ENCODE results near the gene ANKRD27.
A peak's percentile ranks its signal among the peaks of the same experiment; 100 is the strongest.
"Not testable (repeated sequence)": the region's sequence is repeated elsewhere in the genome, so short reads cannot be mapped to it uniquely, and the experiment has no call there.

The ANKRD27 gene

DNA sequence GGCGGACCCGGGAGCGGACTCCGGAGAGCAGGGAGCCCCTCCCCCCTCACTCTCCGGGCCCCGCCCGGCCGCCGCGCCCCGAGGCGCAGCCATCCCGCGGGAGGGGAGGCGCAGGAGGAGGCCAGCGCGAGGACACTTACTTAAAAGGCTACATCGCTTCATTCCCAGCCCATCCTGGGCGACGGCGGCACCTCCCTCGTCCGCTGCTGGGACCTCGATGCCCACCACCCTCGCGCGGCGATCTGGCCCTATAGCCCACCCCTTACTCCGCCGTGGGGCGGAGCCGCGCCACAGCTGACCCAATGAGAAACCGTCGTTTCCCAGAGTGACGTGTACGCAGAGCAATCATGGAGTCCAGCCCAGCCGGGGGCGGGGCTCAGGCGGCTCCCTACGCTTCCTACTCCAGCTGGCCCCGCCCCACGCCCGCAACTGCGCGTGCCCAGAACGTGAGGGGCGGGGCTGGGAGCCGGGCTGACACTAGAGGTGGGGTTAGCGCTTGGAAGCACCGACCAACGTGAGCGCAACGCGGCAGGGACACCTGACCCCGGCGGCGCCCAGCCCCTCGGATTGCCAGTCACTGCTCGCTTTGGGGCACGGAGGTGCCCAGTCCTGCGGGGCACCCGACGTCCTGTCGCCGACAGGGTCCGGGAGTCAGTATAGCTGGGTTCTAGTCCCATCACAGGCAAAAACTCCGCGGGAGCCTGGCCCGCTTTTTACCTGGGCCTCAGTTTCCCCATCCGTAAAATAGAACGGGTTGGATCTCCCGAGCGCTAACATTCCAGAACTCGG is at the start of gene ANKRD27:
TSS of gene ANKRD27 (minus strand) at position 250 of the 789 bp plus-strand sequence. CDS start 16,165 bp downstream, outside the sequence.
- FAIRE-seq (peak; percentile 95), DNase-seq (ENCODE audit: extremely low spot score, insufficient read length, low read depth) (peak; percentile 98)

DNA sequence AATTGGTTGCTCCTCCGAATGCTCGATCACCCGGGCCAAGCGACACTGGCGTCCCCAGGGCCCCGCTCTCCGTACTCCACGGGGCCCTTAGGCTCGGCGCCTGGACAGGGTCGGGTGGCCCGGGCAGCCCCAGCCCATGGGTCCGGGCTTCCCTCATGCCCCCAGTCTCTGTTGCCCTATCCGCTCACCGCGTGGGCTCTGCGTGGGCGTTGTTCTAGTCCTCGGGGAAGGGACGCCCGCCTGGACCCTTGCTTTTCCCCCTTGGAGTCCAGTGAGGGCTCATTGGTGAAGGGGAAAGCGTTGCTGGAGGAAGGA is 45.9 kb upstream of the ANKRD27 start:
- DNase-seq (ENCODE audit: extremely low spot score, insufficient read length, low read depth) (no peak), FAIRE-seq (no peak)

DNA sequence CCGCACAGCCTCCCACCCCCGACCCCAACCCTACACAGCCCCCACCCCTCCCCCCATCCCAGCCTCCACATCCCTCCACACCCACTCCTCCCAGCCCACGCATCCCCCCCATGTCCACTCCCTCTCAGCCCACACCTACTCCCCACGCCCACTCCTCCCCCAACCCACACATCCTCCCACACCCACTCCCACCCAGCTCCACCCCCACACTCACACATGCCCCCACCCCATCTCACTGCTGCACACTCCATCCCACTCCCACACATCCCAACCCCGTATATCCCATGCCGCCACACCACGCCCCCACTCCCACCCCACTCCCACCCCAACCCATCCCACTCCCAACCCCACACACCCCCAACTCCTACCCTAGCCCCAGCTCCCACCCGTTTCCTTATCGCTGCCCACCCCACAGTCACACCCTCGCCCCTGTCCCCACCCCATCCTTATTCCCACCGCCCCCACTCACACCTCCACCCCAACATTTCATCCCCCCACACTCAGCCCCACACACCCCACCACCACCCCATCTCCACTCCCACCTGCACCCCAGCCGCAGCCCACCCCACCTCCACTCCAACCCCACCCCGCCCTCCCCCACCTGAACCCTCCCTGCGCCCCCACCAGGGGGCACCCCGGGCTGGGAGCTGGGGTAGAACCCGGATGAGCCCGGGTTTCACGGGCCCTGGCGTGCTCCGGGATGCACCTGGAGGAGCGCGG is 45.4 kb upstream of the ANKRD27 start:
- DNase-seq (ENCODE audit: extremely low spot score, insufficient read length, low read depth), result no peak
- no peak for FAIRE-seq

DNA sequence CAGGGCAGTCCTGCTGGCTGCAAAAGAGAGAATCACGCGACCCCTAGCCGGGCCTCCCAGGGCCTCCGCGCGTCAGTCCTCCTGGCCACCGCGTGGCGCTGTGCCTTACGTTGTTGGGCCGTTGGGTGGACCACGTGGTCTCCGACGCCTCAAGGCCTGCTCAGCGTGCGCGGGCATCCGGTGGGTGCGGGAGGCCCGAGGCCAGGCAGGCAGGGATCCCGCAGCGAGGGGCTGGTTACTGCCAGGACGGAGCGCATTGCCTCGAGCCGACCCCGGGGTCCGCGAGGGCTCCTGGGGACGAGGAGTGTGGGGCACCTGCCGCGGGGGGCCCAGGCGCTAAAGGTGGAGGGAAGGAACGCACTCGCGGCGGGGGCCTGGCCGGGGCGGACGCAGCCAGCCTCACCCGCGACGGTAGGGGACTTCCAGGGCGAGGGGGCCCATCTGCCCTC is 44.7 kb upstream of the ANKRD27 start, which contains the start of gene TDRD12:
TSS of gene TDRD12 (plus strand) at position 157 of the 449 bp plus-strand sequence. CDS start 306 bp downstream, outside the sequence.
- FAIRE-seq, result no peak
- DNase-seq (ENCODE audit: extremely low spot score, insufficient read length, low read depth), result no peak

DNA sequence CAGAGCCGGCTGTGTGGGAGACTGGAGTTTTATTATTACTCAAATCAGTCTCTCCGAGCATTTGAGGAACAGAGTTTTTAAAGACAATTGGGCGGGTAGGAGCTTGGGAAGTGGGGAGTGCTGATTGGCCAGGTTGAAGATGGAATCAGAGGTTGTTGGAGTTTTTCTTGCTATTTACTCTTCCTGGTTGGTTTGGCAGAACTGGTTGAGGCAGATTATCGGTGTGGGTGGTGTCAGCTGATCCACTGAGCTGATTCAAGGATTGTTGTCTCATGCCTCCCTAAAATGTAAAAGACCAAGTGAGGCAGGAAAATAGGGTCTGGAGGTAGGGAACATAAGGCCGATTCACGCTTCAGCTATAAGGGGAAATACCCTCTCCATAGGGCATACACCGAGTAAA is 43.3 kb upstream of the ANKRD27 start:
- DNase-seq (ENCODE audit: extremely low spot score, insufficient read length, low read depth), result no peak
- no peak for FAIRE-seq

DNA sequence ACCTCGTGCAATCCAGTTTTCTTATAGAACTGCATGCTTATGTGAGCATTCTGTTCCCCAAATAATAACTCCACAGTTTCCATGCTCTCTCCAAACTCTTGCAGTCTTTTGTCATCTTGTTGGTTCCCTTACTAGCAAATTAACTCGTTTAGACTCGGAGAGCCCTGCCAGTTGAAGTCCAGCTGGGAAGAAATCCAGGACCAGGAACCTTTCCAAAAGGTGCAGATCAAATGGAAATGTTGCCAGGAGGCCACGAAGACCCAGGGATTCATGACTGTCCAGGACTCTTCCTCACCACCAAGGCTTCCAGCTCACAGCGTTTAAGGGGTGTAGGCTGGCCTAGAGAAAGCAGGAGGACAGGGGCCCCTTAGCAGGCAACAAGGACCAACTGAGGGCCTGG is 42.5 kb upstream of the ANKRD27 start:
- no peak for DNase-seq (ENCODE audit: extremely low spot score, insufficient read length, low read depth)
- FAIRE-seq, result no peak

DNA sequence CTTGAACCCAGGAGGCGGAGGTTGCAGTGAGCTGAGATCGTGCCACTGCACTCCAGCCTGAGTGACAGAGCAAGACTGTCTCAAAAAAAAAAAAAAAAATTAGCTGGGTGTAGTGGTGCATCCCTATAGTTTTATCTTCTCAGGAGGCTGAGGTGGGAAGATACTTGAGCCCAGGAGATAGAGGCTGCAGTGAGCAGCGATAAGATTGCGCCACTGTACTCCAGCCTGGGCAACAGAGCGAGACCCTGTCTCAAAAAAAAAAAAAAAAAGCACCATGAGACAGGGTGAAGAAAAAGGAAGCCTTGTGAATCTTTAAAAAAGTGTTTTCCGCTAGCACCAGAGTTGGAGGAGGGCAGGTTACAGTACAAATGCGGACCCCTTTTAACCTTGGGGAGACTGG is 41.2 kb upstream of the ANKRD27 start:
- FAIRE-seq; DNase-seq (ENCODE audit: extremely low spot score, insufficient read length, low read depth): not testable (repeated sequence)

DNA sequence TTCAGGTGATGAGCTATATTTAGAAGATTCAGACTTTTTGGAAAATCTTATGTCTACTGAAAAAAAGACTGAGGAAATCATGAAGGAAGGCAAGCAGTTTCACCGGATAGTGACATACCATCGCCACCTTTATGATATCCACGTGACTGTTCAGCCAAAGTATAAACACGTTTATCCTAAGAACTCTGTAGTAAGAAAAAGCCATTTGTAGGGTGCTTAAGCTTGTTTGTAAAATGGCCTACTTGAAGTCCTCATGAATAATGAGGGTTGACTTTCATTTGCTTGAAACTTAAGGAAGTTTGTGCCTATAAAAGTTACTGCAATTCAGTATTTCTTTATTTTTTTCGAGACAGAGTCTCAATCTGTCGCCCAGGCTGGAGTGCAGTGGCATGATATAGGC is 36.8 kb upstream of the ANKRD27 start:
- DNase-seq (ENCODE audit: extremely low spot score, insufficient read length, low read depth) (no peak), FAIRE-seq (no peak)

DNA sequence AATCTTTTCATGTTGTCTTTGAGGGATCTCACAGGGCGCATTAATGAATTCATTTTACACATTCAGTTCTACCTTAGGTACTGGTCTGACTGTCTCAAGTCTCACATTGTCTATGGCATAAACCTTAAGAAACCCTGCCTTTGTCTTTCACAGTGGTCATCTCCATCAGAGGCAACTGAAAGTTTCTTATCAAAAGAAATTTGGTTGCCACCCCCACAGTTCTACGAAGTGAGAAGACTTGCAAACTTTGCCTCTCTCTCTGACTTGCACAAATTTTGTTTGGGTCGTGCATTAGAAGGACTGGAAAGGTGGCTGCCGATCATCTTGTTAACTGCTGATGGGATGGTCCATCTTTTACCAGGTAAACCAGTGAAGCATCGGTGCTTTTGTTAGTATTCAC is 34.1 kb upstream of the ANKRD27 start:
- DNase-seq (ENCODE audit: extremely low spot score, insufficient read length, low read depth) (no peak), FAIRE-seq (no peak)

DNA sequence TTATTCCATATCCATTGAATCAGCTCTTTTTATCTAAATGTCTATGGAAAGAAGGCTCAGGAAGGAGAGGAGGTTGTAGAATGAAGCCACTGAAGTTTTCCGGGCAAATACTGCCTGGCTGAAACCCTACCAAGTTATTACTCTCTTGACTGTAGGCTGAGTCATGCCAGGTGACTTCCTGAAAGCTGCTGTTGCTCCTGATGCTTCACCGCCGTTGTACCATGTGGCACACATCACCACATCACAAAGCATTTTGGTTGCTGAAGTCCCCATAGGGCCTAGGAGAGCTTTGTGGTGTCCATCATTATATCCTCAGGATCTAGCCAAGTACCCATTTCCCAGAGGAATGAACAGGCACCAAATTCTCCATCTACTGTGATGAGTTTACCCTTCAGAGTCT is 33.5 kb upstream of the ANKRD27 start:
- no peak for FAIRE-seq
- no peak for DNase-seq (ENCODE audit: extremely low spot score, insufficient read length, low read depth)

DNA sequence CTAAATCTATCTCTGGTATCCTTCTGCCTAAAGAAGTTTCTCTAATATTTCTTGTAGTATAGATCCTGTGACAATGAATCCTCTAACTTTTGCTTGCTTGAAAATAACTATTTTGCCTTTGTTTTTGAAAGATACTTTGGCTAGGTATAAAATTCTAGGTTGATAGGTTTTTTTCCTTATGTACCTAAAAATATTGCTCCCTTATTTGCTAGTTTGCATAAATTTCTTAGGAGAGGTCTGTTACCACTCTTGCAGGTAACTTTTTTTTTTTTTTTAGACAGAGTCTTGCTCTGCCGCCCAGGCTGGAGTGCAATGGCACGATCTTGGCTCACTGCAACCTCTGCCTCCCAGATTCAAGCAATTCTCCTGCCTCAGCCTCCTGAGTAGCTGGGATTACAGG is 29.0 kb upstream of the ANKRD27 start:
- not testable (repeated sequence) for DNase-seq (ENCODE audit: extremely low spot score, insufficient read length, low read depth); FAIRE-seq

DNA sequence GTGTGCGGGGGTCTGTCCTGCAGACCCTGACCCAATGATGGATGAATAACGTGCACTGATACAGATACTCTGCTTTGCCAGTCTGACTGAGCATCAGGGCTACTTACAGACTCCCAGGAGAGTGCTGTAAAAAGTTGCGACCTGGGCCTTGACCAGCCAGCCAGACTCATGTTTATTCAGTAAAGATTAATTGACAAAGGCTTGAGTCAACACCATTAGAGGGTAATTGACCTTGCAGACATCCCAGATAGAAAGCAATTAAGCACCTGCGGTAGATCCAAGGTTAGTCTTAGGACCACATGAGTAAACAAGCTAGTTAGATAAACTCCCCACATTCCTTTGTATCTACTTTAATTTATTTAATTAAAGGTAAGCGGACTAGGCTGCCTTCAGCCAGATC is 27.0 kb upstream of the ANKRD27 start:
- no peak for DNase-seq (ENCODE audit: extremely low spot score, insufficient read length, low read depth)
- FAIRE-seq, result no peak

DNA sequence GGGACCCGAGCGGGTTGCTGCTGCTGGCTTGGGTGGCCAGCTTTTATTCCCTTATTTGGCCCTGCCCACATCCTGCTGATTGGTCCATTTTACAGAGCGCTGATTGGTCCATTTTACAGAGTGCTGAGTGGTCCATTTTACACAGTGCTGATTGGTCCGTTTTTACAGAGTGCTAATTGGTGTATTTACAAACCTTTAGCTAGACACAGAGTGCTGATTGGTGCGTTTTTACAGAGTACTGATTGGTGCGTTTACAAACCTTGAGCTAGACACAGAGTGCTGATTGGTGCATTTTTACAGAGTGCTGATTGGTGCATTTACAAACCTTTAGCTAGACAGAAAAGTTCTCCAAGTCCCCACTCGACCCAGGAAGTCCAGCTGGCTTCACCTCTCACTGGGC is 25.1 kb upstream of the ANKRD27 start:
- FAIRE-seq; DNase-seq (ENCODE audit: extremely low spot score, insufficient read length, low read depth): not testable (repeated sequence)

DNA sequence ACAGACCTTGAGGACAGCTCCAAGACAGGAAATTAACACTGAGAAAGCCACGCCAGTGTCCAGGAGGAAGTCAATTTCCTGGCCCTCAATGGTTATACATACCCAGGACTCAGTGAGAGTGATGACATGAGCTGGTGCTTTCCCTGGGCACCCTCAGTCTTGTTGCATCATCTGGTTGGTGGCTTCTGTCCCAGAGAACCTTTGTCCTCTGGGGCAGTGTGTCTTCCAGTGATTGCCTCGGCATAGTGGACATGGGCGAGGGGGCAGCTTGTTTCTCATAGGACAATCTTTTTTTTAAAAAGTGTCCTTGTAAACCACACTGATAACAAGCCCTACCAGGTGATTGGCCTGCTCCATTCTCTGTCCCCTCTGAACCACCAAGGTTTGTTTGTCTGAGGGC is 21.8 kb upstream of the ANKRD27 start:
- DNase-seq (ENCODE audit: extremely low spot score, insufficient read length, low read depth); FAIRE-seq: not testable (repeated sequence)

DNA sequence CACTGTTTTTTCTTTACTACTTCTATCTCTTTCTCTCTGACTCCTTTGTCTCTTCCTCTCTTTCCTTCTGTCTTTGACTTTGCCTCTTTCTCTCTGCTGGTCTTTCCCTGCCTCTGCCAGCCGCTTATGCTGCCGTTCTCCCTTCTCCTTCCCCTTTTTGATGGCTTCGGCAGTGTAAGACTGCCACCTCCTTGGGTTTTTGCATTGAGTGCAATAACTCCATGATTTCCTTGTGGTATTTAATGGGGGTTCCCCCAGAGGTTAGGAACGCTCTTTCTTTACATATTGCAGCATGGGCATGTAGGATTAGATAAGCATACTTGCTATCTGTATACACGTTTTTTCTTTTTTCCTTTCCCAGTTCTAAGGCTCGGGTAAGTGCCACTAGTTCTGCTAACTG is 20.5 kb upstream of the ANKRD27 start:
- not testable (repeated sequence) for FAIRE-seq; DNase-seq (ENCODE audit: extremely low spot score, insufficient read length, low read depth)

DNA sequence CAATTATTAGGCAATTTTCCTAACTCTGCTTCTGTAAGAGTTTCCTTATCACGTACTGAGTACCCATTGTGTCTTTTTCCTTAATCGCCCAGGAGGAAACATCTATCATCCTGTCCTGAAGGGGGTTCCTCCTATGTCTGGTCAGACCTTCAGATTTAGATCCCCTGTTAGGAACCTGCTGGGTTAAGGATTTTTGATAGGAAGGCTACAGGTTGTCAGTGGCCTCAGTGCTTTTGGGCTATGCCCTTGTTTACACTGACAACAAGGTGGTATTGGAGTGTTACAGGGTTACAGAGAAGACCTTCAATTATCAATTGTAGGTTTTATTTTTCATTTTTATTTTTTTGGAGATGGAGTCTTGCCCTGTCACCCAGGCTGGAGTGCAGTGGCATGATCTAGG is 19.9 kb upstream of the ANKRD27 start:
- not testable (repeated sequence) for FAIRE-seq; DNase-seq (ENCODE audit: extremely low spot score, insufficient read length, low read depth)

DNA sequence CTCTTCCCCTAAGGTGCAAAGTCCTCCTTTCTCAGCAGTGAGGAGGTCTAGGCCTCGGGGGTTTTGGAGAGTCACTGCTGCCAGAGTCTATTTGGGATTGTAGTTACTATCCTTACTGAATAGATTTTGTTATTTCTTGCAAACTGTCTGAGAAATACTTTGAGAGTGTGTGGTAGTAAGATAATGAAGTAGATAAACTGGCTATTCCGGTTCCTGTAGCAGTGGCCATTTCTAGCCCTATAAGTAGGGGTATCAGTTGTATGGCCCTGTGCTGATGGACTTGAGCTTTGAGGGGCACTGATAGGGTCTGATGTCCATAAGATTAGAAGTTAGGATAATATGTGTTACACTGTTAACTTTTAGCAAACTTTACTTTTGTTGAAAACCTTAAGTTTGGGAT is 19.3 kb upstream of the ANKRD27 start:
- DNase-seq (ENCODE audit: extremely low spot score, insufficient read length, low read depth); FAIRE-seq: not testable (repeated sequence)

DNA sequence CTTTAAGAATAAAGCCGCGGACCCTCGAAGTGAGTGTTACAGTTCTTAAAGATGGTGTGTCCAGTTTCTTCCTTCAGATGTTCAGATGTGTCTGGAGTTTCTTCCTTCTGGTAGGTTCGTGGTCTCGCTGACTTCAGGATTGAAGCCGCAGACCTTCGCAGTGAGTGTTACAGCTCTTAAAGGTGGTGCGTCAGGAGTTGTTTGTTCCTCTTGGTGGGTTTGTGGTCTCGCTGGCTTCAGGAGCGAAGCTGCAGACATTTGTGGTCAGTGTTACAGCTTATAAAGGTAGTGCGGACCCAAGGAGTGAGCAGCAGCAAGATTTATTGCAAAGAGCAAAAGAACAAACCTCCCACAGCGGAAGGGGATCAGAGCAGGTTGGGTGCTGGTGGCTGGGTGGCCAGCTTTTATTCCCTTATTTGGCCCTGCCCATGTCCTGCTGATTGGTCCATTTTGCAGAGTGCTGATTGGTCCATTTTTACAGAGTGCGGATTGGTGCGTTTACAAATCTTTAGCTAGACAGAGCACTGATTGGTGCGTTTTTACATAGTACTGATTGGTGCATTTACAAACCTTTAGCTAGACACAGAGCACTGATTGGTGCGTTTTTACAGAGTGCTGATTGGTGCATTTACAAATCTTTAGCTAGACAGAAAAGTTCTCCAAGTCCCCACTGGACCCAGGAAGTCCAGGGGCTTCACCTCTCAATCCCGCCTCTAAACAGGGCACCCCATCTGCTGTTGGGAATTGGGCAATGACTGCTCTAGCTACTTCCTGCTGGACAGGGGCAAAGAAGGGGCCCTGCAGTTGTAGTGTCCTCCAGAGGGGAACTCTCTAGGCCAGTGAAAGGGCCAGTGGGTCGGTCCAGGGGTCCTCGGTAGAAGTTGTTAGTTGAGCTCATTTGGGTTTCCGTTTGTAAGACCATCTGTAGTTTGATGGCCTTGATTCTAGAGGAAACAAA is 18.4 kb upstream of the ANKRD27 start:
- not testable (repeated sequence) for FAIRE-seq; DNase-seq (ENCODE audit: extremely low spot score, insufficient read length, low read depth)

DNA sequence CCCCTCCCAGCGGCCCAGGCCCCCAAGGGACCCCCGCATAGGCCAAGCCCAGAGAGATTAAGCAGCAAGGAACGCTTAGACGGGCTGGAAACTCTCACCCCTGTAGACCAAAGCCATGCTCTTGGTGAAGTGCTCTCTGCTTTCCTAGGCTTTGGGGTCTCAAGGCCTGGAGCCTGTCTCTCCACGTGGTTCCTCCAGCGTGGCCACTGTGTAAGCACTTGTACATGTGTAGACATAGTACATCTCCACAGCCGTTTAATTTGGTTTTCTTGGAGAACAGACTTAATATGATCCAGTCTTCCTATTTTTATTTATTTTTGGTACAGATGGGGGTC is 17.7 kb upstream of the ANKRD27 start:
- FAIRE-seq (no peak), DNase-seq (ENCODE audit: extremely low spot score, insufficient read length, low read depth) (no peak)
